Umbilical cord (tissue), 2 donors: ENCODE data around the gene SEC24B. TPM values are rescaled to one million over a fixed set of nuclear protein-coding genes. Genes with fewer than 3 reads are reported as not detected.
"Not testable (repeated sequence)": the region's sequence is repeated elsewhere in the genome, so short reads cannot be mapped to it uniquely, and the experiment has no call there.

Experiments
- DNase-seq: peaks from one replicate; pipeline ENCODE4 v3.0.0-alpha.2; 2015; ENCODE audit warnings: low spot score
- total RNA-seq: library from RNA; depleted of rRNA; stranded (reverse); fragments of >200 nt; gene quantifications from one replicate; pipeline ENCODE4 v1.2.3, GENCODE V29; 2014; ENCODE audit warnings: low replicate concordance; ENCODE audit not compliant: insufficient read depth

SEC24B gene
- total RNA-seq, 1 donor from 2014 or later, result 10.4 TPM

DNA sequence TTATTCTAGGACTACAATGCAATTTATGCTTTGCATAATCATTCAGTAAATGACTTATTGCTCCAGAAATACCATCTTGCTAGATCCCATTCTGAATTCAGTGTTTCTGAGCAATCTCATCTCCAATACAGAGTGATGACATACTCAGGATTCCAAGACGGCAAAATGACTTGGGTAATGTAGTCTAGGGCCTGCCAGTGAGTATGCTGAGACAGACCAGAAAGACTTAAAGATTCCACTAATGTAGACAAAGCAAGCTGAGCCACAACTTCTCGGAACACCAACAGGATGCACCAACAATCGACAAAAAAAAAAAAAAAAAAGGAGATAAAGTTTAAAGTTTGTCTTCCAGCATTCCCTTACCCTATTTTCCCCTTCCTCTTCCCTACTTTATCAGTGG is 919 bp upstream of the SEC24B start:
- peak; percentile 76 for DNase-seq

- DNase-seq, result peak; percentile 50
These were observed 674 bp downstream of the SEC24B start for GRCh38 chr4:109434007-109434971.

DNA sequence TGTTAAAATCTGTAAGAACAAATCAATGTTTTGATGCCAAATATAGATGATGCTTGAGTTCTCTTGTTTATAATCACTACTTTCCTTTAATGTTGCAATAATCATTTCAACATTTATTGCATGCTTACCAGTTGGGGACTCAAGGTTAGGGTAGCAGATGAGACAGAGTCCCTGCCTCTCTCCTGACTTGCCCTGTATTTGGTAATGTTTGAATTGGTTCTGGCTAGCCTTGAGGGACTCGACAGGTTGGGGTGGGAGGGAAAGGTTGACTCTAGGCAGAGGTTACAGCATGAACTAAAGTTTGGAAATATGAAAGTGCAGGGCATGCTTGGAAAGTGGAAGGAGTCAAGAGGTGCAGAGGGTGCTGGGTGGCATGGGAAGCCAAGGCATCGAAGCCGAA is 2.0 kb downstream of the SEC24B start:
- DNase-seq, result no peak

DNA sequence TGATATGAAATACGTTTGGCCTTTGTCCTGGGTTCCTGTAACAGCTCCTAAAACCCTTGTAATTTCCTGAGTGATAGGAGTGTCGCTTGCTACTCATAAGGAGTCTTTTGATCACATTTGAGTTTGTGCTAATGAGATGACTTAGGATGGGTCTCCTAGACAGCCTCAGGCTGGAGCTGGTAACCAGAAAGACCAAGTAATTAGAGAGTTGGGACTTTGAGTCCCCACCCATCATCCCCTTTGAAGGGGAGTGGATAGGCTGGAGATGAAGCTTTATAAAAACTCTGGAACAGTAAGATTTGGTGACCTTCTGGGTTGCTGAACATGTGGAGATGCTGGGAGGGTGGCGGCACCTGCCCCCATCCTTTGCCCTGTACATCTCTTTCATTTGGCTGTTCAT is 2.9 kb downstream of the SEC24B start:
- DNase-seq, result no peak

- peak; percentile 55 for DNase-seq
These were observed 7.3 kb downstream of the SEC24B start for GRCh38 chr4:109440948-109441347.

- DNase-seq, result no peak
These were observed 8.3 kb downstream of the SEC24B start for GRCh38 chr4:109441862-109442458.

DNA sequence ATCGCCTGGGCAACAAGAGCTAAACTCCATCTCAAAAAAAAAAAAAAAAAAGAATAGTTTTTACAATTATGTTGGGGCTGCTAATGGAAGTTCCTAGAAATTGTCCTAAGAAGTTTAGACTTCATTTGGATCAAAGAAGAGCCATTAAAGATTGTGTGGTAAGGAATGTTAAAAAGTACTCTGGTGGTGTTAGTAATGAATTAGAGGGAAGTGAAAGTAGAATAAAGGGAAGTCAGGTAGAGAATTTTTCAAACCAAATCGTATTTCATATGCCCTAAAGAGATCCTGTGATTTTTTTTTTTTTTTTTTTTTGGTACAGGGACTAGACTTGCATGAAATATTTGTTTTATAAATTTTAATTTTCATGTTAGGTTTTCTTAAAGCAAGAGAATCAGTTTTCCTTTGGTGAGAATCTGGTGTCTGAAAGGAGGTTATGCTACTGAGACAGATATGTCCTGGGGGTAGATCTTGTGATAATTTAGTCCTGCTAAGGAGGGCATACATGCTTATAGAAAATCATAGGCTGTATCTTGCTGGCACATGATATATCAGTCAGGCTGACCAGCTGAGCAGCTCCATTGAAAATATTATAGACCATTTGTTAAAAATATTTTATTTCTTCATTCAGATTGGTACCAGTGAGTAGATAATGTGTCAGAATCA is 10.7 kb downstream of the SEC24B start:
- no peak for DNase-seq

DNA sequence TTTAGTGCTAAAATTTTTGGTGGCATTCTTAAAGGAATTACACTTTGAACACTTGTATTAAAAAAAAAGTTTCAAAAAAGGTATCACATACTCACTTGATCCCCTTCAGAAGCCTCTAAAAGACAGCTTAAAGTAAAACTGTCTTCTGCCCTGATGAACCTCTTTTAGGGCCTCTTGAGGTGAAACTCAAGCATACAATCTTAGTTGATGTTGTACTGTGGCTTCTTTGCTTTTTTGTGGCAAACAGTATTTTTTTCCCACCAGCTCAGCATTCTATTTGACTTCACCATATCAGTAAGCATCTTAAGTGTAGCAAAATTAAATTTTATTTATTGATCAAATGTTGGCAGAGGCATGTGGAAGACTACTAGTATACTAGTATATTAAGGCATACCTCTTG is 13.7 kb downstream of the SEC24B start:
- no peak for DNase-seq

DNA sequence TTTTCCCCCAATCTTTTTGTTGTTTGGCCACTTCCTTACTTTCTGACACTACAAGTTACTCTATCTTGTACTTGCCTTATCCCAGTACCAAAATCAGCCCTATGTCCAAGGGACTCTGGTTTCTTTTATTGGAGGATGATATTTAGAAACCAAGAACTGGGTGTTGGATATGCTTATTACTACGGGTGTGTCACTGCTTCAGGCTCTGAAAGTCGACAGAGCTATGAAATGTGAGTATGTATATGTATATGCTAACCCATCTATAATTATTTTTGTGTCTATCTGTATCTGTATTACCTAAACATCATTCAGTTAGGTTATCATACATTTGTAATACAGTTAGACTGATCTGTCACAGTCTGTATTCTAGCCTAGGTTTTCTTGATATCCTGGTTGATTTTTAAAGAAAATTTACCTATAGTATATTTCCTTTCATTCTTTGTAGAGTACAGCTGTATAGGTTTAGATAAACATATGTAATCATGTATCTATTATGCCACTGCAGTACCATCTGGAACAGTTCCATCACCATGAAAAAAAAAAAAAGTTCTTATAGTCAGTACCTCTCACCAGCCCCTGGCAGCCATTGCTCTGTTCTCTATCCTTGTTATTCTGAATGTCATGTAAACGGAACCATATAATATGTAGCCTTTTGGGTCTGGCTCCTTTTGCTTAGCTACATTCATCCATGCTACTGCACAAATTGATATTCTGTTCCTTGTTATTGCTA is 18.1 kb downstream of the SEC24B start:
- DNase-seq, result no peak

DNA sequence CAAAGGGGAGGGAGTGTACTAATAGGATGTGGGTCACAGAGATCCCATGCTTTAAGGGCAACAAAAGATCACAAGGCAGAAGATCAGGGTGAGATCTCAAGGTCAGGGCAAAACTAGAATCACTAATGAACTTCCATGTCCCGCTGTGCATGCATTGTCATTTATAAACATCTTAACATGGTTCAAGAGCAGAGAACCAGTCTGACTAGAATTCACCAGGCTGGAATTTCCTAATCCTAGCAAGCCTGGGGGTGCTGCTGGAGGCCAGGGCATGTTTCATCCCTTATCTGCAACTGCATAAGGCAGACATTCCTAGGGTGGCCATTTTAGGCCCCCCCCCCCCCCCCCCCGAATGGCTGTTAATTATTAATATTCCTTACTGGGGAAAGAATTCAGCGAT is 19.5 kb downstream of the SEC24B start:
- not testable (repeated sequence) for DNase-seq

- peak; percentile 17 for DNase-seq
These were observed 28.7 kb downstream of the SEC24B start for GRCh38 chr4:109462297-109462696.

DNA sequence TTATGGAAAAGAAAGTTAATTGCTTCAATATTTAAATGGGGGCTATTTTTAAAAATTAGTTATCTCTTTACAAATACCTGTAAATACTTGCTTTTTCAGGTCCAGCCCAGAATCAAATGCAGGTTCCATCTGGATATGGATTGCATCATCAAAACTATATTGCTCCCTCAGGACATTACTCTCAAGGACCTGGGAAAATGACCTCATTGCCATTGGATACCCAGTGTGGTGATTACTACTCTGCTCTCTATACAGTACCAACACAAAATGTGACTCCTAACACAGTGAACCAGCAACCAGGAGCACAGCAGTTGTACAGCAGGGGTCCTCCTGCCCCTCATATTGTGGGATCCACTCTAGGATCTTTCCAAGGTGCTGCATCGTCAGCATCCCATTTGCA is 29.2 kb downstream of the SEC24B start:
- no peak for DNase-seq

GRCh38 chr4:109465069-109465468 is 31.5 kb downstream of the SEC24B start:
- no peak for DNase-seq

- DNase-seq, result no peak
These were observed 36.3 kb downstream of the SEC24B start for GRCh38 chr4:109469915-109470314.

- DNase-seq, result peak; percentile 50
These were observed 38.7 kb downstream of the SEC24B start for GRCh38 chr4:109472343-109472761.

- DNase-seq, result no peak
These were observed 40.2 kb downstream of the SEC24B start for GRCh38 chr4:109473824-109474223.

DNA sequence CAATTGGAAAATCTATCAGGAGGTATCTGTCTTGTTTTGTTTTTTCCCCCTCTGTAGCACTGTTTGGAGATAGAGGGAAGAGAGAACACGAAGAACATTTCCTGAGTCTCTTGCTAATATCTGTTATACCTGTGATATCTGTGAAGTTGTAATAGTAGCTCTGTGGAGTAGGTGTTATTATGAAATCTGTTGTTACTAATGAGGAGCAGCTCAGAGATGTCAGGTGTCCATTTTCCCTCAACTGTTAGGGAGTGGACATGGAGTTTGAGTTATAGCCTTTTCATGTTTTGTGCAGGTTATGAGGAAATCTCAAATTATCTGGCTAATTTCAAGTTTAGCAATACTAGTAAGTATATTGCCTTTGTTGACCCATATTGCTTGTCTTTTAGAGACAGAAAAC is 52.4 kb downstream of the SEC24B start:
- no peak for DNase-seq

- DNase-seq, result no peak
These were observed 60.9 kb downstream of the SEC24B start for GRCh38 chr4:109494563-109494962.

GRCh38 chr4:109495514-109495913 is 61.9 kb downstream of the SEC24B start:
- DNase-seq, result no peak

DNA sequence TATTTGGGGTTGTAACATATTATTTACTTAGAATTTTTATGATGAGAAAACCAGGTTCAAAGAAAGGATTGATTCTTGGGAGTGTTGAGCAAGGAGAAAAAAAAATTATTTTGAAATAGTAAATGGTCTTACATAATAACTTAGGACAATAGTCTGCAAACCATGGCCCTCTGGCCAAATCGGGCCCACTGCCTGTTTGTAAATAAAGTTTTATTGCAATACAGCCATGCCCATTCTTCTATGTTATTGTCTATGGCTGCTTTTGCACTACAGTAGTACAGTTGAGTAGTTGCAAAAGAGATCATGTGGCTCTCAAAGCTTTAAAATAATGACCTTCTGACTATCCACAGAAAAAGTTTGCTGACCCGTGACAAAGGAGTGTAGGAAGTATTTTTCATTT is 63.3 kb downstream of the SEC24B start:
- no peak for DNase-seq

GRCh38 chr4:109497511-109497910 is 63.9 kb downstream of the SEC24B start:
- DNase-seq, result no peak

- no peak for DNase-seq
These were observed 65.9 kb downstream of the SEC24B start for GRCh38 chr4:109499513-109499912.
